ENCODE results near the gene ETV1.

Gene ETV1

GRCh38 chr7:13955494-13955893 lies 34.0 kb downstream of the ETV1 start:
- Histone ChIP-seq H3K27ac (replicated peaks) (no peak overlapping the region), H3K27me3 (ENCODE audit: insufficient read depth, poor library complexity, severe bottlenecking) (no peaks in the 10 kb centered on the region), H3K4me3 (replicated peaks; ENCODE audit: insufficient read depth, low read length) (no peak overlapping the region)
- TF ChIP-seq POLR2AphosphoS5 (IDR thresholded peaks at IDR 0.05; ENCODE audit: low read depth): no peak
- no peak for TF ChIP-seq REST (IDR thresholded peaks at IDR 0.05; ENCODE audit: insufficient replicate concordance, low read depth)
- TF ChIP-seq CTCF (IDR thresholded peaks at IDR 0.05; ENCODE audit: insufficient read depth, low read length): no peak
- TF ChIP-seq SPI1 (IDR thresholded peaks at IDR 0.05; ENCODE audit: borderline replicate concordance, low read depth): no peak
- TF ChIP-seq GABPA (IDR thresholded peaks at IDR 0.05; ENCODE audit: low read depth): no peak
- DNase-seq (ENCODE audit: low read depth in 1 of 2, low spot score in 1 of 2): no peak

GRCh38 chr7:13953368-13953767 lies 36.1 kb downstream of the ETV1 start:
- Histone ChIP-seq H3K27ac (replicated peaks) (no peak overlapping the region), H3K27me3 (ENCODE audit: insufficient read depth, poor library complexity, severe bottlenecking) (no peaks in the 10 kb centered on the region), H3K4me3 (replicated peaks; ENCODE audit: insufficient read depth, low read length) (no peak overlapping the region)
- no peak for DNase-seq (ENCODE audit: low read depth in 1 of 2, low spot score in 1 of 2)
- TF ChIP-seq SPI1 (IDR thresholded peaks at IDR 0.05; ENCODE audit: borderline replicate concordance, low read depth) (no peak), CTCF (IDR thresholded peaks at IDR 0.05; ENCODE audit: insufficient read depth, low read length) (no peak), REST (IDR thresholded peaks at IDR 0.05; ENCODE audit: insufficient replicate concordance, low read depth) (no peak), GABPA (IDR thresholded peaks at IDR 0.05; ENCODE audit: low read depth) (no peak), POLR2AphosphoS5 (IDR thresholded peaks at IDR 0.05; ENCODE audit: low read depth) (no peak)

- Histone ChIP-seq H3K27ac (replicated peaks) (no peak overlapping the region), H3K27me3 (ENCODE audit: insufficient read depth, poor library complexity, severe bottlenecking) (no peaks in the 10 kb centered on the region), H3K4me3 (replicated peaks; ENCODE audit: insufficient read depth, low read length) (no peak overlapping the region)
- TF ChIP-seq SPI1 (IDR thresholded peaks at IDR 0.05; ENCODE audit: borderline replicate concordance, low read depth) (no peak), REST (IDR thresholded peaks at IDR 0.05; ENCODE audit: insufficient replicate concordance, low read depth) (no peak), CTCF (IDR thresholded peaks at IDR 0.05; ENCODE audit: insufficient read depth, low read length) (no peak), POLR2AphosphoS5 (IDR thresholded peaks at IDR 0.05; ENCODE audit: low read depth) (no peak), GABPA (IDR thresholded peaks at IDR 0.05; ENCODE audit: low read depth) (no peak)
- no peak for DNase-seq (ENCODE audit: low read depth in 1 of 2, low spot score in 1 of 2)
Observed at GRCh38 chr7:13952921-13953320, 36.5 kb downstream of the ETV1 start.
